Endothelial cell of umbilical vein (primary cell): ENCODE measurements around the gene ABHD4.

Source experiments
- CTCF ChIP-seq, 2 donors: IDR thresholded peaks; 1 replicate in 1 of 2; 2 replicates in 1 of 2; pipeline ENCODE4 v1.5.1; 2011; ENCODE audit warnings: low read length in 2 of 2, mild to moderate bottlenecking in 2 of 2, moderate library complexity in 2 of 2, control low read depth in 1 of 2, inconsistent platforms in 1 of 2, low read depth in 1 of 2; ENCODE audit not compliant: insufficient read depth in 1 of 2; ENCODE audit errors: extremely low read depth in 1 of 2
- EZH2 ChIP-seq: IDR thresholded peaks from 2 replicates; pipeline ENCODE4 v1.6.1; 2012; ENCODE audit warnings: borderline replicate concordance, low read depth, mild to moderate bottlenecking, moderate library complexity, low read length, inconsistent platforms; ENCODE audit not compliant: severe bottlenecking
- FOS ChIP-seq: IDR thresholded peaks from 2 replicates; pipeline ENCODE4 v1.6.1; 2011; ENCODE audit warnings: mild to moderate bottlenecking, low read length, moderate library complexity, borderline replicate concordance; ENCODE audit not compliant: insufficient read depth
- GATA2 ChIP-seq: IDR thresholded peaks from 2 replicates; pipeline ENCODE4 v1.7.0; 2011; ENCODE audit warnings: low read depth, mild to moderate bottlenecking, moderate library complexity, mixed read lengths, low read length; ENCODE audit not compliant: insufficient read length, insufficient read depth
- MYC ChIP-seq: IDR thresholded peaks from one replicate; pipeline ENCODE4 v1.6.1; 2011; ENCODE audit warnings: mild to moderate bottlenecking, low read depth, low read length
- POLR2AphosphoS5 ChIP-seq: IDR thresholded peaks from 2 replicates; pipeline ENCODE4 v1.6.1; 2012; ENCODE audit warnings: low read depth, mild to moderate bottlenecking, control low read depth, low read length, moderate library complexity; ENCODE audit not compliant: insufficient read depth

- no peak for TF ChIP-seq CTCF (IDR thresholded peaks at IDR 0.05; ENCODE audit: extremely low read depth in 1 of 2, insufficient read depth in 1 of 2, low read depth in 1 of 2, low read length in 2 of 2)
- no peak for TF ChIP-seq POLR2AphosphoS5
- TF ChIP-seq EZH2: no peak
- TF ChIP-seq GATA2: no peak
- no peak for TF ChIP-seq FOS
- TF ChIP-seq MYC: no peak
Measured at GRCh38 chr14:22549324-22549962, 48.7 kb upstream of the ABHD4 start.
